Sigmoid colon (tissue), 4 donors: Measurements from ENCODE around the gene ATP9A.

Experiments used
- EP300 ChIP-seq, 4 donors: sonication (generic); formaldehyde crosslinking; IDR thresholded peaks; one replicate each; pipeline ENCODE4 v1.6.1; 2017; ENCODE audit warnings: antibody characterized with exemption in 4 of 4
- POLR2A ChIP-seq, 2 donors: fragments of 450-650 bp; IDR thresholded peaks; one replicate each; pipeline ENCODE4 v1.6.1; 2016; ENCODE audit warnings: antibody characterized with exemption in 2 of 2, mild to moderate bottlenecking in 2 of 2, moderate library complexity in 2 of 2
- TF ChIP-seq, protein P1 (sequence below), 4 experiments: fragments of 450-650 bp in 3 of 4; fragments of 200-600 bp in 1 of 4; IDR thresholded peaks; one replicate each; pipeline ENCODE4 v1.5.1; 2016 to 2019; ENCODE audit warnings: antibody characterized with exemption in 4 of 4, mild to moderate bottlenecking in 3 of 4, moderate library complexity in 2 of 4

DNA sequence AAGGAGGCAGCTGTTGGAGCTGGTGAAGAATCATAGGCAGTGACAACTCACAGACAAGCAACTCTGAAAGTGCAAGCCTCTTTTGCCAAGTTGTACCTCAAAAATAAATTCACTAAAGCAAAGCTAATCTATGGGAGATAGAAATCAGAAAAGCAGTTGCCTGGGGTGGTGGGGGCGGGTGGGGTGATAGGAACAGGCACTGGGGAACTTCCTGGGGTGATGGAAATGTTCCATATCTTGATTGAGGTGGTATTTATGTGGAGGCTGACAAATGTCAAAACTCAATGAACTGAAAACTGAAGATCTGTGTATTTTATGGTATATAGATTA, 52.4 kb downstream of the ATP9A start:
- TF ChIP-seq EP300 (IDR thresholded peaks at IDR 0.05): no peak
- TF ChIP-seq, protein P1, sequence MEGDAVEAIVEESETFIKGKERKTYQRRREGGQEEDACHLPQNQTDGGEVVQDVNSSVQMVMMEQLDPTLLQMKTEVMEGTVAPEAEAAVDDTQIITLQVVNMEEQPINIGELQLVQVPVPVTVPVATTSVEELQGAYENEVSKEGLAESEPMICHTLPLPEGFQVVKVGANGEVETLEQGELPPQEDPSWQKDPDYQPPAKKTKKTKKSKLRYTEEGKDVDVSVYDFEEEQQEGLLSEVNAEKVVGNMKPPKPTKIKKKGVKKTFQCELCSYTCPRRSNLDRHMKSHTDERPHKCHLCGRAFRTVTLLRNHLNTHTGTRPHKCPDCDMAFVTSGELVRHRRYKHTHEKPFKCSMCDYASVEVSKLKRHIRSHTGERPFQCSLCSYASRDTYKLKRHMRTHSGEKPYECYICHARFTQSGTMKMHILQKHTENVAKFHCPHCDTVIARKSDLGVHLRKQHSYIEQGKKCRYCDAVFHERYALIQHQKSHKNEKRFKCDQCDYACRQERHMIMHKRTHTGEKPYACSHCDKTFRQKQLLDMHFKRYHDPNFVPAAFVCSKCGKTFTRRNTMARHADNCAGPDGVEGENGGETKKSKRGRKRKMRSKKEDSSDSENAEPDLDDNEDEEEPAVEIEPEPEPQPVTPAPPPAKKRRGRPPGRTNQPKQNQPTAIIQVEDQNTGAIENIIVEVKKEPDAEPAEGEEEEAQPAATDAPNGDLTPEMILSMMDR (IDR thresholded peaks at IDR 0.05): no peak
- no peak for TF ChIP-seq POLR2A (IDR thresholded peaks at IDR 0.05)
